Measurements from ENCODE around the gene POP4. TPM values are rescaled to one million over a fixed set of nuclear protein-coding genes. Genes with fewer than 3 reads are reported as not detected.

POP4 gene
- total RNA-seq, 2 donors from 2014 or later, result 62.1 to 94.2 TPM

DNA sequence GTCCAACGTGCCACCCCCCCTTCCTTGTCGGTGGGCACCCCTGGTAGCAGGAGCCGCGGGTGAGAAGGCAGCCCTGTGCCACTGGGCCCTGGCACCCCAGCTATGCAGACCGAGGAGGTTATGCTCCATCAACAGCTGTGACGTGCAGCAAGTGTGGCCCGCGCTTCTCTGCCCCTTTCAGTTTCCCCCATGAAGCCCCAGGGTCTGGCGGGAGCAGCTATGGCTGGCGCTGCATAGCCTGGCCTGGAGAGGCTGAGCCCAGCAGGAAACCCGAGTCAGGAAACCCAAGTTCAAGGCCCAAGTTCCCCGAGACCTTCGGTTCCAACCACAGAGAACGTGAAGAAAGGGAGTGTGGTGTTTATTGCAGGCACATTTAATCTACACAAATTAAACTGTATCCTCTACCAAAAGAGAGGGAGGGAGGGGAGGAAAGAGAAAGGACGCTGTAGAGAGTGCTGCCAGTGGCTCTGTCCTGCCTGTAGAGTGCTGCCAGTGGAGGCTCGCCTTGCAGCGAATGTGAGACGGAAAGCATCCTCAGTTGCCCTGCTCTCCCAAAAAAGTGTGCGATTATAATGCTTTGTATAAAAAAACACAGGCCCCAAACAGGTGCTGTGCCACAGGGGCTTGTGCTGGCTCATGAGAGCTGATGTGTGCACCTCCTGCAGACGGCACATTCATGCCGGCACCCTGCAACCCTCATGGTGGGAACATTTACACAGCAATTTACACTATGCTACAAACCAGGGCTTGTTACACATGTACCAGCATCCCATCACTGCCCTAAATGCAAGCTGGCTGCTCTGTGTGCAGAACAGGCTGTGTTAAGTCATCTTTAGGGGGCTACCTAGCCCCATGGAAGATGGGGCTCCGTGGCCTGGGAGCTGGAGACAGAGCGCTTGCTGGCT, 16.3 kb downstream of the POP4 start:
- no peak for TF ChIP-seq POLR2AphosphoS5 (IDR thresholded peaks at IDR 0.05)
- TF ChIP-seq, protein P1, sequence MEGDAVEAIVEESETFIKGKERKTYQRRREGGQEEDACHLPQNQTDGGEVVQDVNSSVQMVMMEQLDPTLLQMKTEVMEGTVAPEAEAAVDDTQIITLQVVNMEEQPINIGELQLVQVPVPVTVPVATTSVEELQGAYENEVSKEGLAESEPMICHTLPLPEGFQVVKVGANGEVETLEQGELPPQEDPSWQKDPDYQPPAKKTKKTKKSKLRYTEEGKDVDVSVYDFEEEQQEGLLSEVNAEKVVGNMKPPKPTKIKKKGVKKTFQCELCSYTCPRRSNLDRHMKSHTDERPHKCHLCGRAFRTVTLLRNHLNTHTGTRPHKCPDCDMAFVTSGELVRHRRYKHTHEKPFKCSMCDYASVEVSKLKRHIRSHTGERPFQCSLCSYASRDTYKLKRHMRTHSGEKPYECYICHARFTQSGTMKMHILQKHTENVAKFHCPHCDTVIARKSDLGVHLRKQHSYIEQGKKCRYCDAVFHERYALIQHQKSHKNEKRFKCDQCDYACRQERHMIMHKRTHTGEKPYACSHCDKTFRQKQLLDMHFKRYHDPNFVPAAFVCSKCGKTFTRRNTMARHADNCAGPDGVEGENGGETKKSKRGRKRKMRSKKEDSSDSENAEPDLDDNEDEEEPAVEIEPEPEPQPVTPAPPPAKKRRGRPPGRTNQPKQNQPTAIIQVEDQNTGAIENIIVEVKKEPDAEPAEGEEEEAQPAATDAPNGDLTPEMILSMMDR (IDR thresholded peaks at IDR 0.05), result no peak
- no peak for TF ChIP-seq POLR2A (IDR thresholded peaks at IDR 0.05)
- WGBS, result 79% methylated on average over 23 of the region's 23 CpGs
- no peak for DNase-seq (ENCODE audit: low spot score)

DNA sequence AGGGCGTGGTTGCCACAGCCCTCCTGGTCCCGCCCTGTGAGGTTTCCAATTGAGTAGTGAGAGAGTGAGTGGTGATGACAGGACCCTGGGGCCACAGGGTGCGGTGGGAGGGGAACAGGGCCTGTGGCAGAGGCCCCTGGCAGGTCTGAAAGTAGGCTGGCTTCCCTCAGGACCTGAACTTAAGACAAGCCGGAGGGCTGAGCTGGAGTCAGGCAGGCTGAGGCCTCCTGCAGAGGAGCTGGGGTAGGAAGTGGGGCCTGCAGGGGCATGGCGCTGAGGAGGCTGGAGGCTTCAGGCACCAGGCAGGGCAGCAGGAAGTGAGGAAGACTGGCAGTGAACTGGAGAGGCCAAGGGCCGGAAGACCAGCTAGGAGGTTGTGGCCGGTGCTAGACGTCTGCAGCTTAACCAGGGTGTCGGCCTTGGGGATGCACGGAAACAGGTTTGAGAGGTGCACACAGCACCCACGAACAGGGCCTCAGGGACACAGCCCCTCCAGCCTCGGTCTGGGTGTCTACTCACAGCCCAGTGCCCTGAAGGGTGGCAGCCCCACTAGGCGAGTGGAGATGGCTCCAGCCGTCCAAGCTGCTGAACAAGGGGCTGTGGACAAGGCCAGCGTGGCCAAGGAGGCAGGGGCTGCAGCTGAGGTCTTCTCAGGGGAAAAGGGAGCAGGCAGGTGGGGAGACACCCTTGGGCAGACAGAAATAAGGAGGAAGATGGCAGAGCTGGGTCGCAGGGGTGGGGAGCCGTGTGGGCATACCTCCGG, 17.8 kb downstream of the POP4 start:
- Histone ChIP-seq H3K27ac (no peak overlapping the region), H3K9me3 (no peaks in the 10 kb centered on the region), H3K36me3 (no peaks in the 10 kb centered on the region), H3K4me1 (replicated peaks) (no peaks in the 10 kb centered on the region), H3K4me3 (no peak overlapping the region), H3K27me3 (replicated peaks; ENCODE audit: insufficient read depth) (no peaks in the 10 kb centered on the region)
- no peak for DNase-seq (ENCODE audit: low spot score)
- intact Hi-C loops (cut with DNase I), result no loop called here
- TF ChIP-seq, protein P1 (IDR thresholded peaks at IDR 0.05), result no peak
- TF ChIP-seq POLR2AphosphoS5 (IDR thresholded peaks at IDR 0.05), result no peak
- no peak for TF ChIP-seq POLR2A (IDR thresholded peaks at IDR 0.05)
- 88% methylated on average over 18 of the region's 18 CpGs for WGBS

More for the DNA sequence above, 16.3 kb downstream of the POP4 start:
- H3K27ac ChIP-seq, result no peak overlapping the region
- H3K4me3 ChIP-seq, result no peak overlapping the region
- H3K4me1 ChIP-seq (replicated peaks), result no peaks in the 10 kb centered on the region
- intact Hi-C loops (cut with DNase I), result no loop called here
- H3K36me3 ChIP-seq, result no peaks in the 10 kb centered on the region
- no peaks in the 10 kb centered on the region for H3K27me3 ChIP-seq (replicated peaks; ENCODE audit: insufficient read depth)
- no peaks in the 10 kb centered on the region for H3K9me3 ChIP-seq

DNA sequence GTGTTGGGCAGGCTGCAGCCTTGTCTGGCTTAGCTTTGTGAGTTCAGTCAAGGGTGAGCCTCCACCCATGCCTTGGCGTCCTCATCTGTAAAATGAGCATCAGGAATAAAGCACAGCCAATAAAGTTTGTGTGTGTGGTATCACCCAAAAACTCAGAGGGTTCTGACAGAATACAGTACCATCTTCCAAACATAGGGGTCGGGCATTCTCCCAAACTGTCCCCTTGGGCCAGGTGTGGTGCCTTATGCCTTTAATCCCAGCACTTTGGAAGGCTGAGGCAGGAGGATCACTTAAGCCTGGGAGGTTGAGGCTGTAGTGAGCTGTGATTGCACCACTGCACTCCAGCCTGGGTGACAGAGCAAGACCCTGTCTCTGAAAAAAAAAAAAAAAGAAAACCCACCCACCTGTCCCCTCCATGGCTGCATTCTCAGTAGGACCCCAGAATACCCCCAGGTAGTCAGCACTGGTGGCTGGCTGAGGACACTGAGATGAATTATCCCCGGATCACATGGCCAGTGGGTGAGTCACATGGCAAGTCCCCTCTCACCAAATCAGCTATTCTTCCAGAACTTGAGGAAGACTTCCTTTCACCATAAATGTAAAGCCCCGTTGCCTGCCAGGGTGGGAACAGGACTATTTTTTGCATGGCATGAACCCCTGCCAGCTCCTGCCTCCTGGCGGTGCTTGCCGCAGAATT, 18.6 kb downstream of the POP4 start:
- no peaks in the 10 kb centered on the region for H3K27me3 ChIP-seq (replicated peaks; ENCODE audit: insufficient read depth)
- H3K9me3 ChIP-seq, result no peaks in the 10 kb centered on the region
- TF ChIP-seq POLR2A (IDR thresholded peaks at IDR 0.05) (no peak), POLR2AphosphoS5 (IDR thresholded peaks at IDR 0.05) (no peak)
- TF ChIP-seq, protein P1 (IDR thresholded peaks at IDR 0.05), result no peak
- WGBS, result 63% methylated on average over 6 of the region's 6 CpGs
- intact Hi-C loops (cut with DNase I), result no loop called here
- H3K36me3 ChIP-seq, result no peaks in the 10 kb centered on the region
- no peak overlapping the region for H3K4me3 ChIP-seq
- no peak for DNase-seq (ENCODE audit: low spot score)
- H3K27ac ChIP-seq, result no peak overlapping the region
- no peaks in the 10 kb centered on the region for H3K4me1 ChIP-seq (replicated peaks)

DNA sequence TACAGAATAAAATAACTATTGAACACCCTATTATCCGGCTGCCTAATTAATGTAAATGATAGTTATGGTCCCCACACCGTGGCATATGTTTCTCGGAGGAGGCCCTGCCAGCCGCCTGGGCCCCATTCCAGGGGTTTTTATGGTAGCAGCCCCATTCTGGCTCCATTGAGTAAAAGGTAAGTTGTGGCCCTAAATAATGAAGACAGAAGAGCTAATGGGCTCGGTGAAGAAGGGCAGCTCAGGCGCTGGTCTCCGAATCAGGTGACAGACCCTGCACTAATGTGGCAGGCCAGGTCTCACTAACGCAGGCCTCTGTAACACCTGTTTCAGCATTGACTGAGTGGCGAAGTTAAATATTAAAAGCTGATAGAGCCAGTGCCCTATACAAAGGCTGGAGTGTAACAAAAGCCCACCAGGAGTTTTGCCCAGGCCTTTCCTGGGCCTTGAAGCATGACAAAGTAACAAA, 19.1 kb downstream of the POP4 start:
- 66% methylated on average over 9 of the region's 9 CpGs for WGBS
- H3K9me3 ChIP-seq, result no peaks in the 10 kb centered on the region
- no peaks in the 10 kb centered on the region for H3K27me3 ChIP-seq (replicated peaks; ENCODE audit: insufficient read depth)
- H3K27ac ChIP-seq, result no peak overlapping the region
- H3K36me3 ChIP-seq, result no peaks in the 10 kb centered on the region
- TF ChIP-seq POLR2A (IDR thresholded peaks at IDR 0.05), result no peak
- TF ChIP-seq, protein P1 (IDR thresholded peaks at IDR 0.05), result no peak
- TF ChIP-seq POLR2AphosphoS5 (IDR thresholded peaks at IDR 0.05), result no peak
- no peaks in the 10 kb centered on the region for H3K4me1 ChIP-seq (replicated peaks)
- no peak for DNase-seq (ENCODE audit: low spot score)
- H3K4me3 ChIP-seq, result no peak overlapping the region
- intact Hi-C loops (cut with DNase I), result no loop called here
